Smooth muscle cell (in vitro differentiated cells): ENCODE data around the gene R3HDM4. TPM values are rescaled to one million over a fixed set of nuclear protein-coding genes. Genes with fewer than 3 reads are reported as not detected.
A peak's percentile ranks its signal among the peaks of the same experiment; 100 is the strongest.

Source experiments
- DNase-seq: peaks from one replicate; lab custom pipeline; 2025; ENCODE audit not compliant: unreplicated experiment; lab: John Stamatoyannopoulos, UW
- H2AFZ ChIP-seq: fragments of 200-600 bp; sonication (generic); 2 replicates; pipeline ENCODE4 v1.6.0; 2016; ENCODE audit warnings: antibody characterized with exemption, low read depth, mild to moderate bottlenecking
- H3F3A ChIP-seq: fragments of 200-600 bp; sonication (generic); 2 replicates; pipeline ENCODE4 v1.6.0; 2017; ENCODE audit warnings: antibody characterized with exemption, low read depth
- H3K27ac ChIP-seq: fragments of 200-600 bp; sonication (generic); 2 replicates; pipeline ENCODE4 v1.5.1; 2016; ENCODE audit warnings: low read depth, mild to moderate bottlenecking
- H3K27me3 ChIP-seq: fragments of 200-600 bp; sonication (generic); 2 replicates; pipeline ENCODE4 v1.6.1; 2016; ENCODE audit warnings: low read depth, mild to moderate bottlenecking
- H3K36me3 ChIP-seq: fragments of 200-600 bp; sonication (generic); 2 replicates; pipeline ENCODE4 v1.5.1; 2016; ENCODE audit warnings: low read depth
- H3K4me1 ChIP-seq: fragments of 200-600 bp; sonication (generic); 2 replicates; pipeline ENCODE4 v1.5.1; 2016; ENCODE audit warnings: low read depth
- H3K4me2 ChIP-seq: fragments of 200-600 bp; sonication (generic); 2 replicates; pipeline ENCODE4 v1.6.0; 2016; ENCODE audit warnings: mild to moderate bottlenecking
- H3K4me3 ChIP-seq: fragments of 200-600 bp; sonication (generic); 2 replicates; pipeline ENCODE4 v1.5.1; 2016; ENCODE audit warnings: mild to moderate bottlenecking
- H3K79me2 ChIP-seq: fragments of 200-600 bp; sonication (generic); 2 replicates; pipeline ENCODE4 v1.6.0; 2016; ENCODE audit warnings: low read depth, mild to moderate bottlenecking
- H3K9ac ChIP-seq: fragments of 200-600 bp; sonication (generic); 2 replicates; pipeline ENCODE4 v1.6.0; 2016; ENCODE audit warnings: low read depth
- H3K9me3 ChIP-seq: fragments of 200-600 bp; sonication (generic); replicated peaks from 2 replicates; pipeline ENCODE4 v1.5.1; 2016; ENCODE audit warnings: low read depth
- H4K20me1 ChIP-seq: fragments of 200-600 bp; sonication (generic); 2 replicates; pipeline ENCODE4 v1.6.0; 2016; ENCODE audit warnings: low read depth
- CTCF ChIP-seq: fragments of 200-600 bp; sonication (generic); IDR thresholded peaks from 2 replicates; pipeline ENCODE4 v1.5.1; 2017; ENCODE audit warnings: borderline replicate concordance, mild to moderate bottlenecking, antibody characterized with exemption; ENCODE audit not compliant: insufficient read depth, poor library complexity, severe bottlenecking
- WGBS: methylation state at CpG from one replicate; pipeline ENCODE4 v1.1.7; 2016; ENCODE audit warnings: low lambda C conversion rate; 5-methylcytosine and 5-hydroxymethylcytosine counted together
- polyA plus RNA-seq: library from polyadenylated mRNA; unstranded; fragments of >200 nt; fragmentation: Nextera tagmentation; extraction: Ambion mirVana; gene quantifications from 2 replicates; pipeline ENCODE4 v1.2.1, GENCODE V29; 2016
- small RNA-seq: library from RNA; depleted of rRNA; stranded (forward); fragments of <200 nt; gene quantifications from one replicate; pipeline ENCODE3, GENCODE V24; 2014
- total RNA-seq: library from RNA; depleted of rRNA; stranded (reverse); fragments of >200 nt; gene quantifications from 2 replicates; pipeline ENCODE4 v1.2.3, GENCODE V29; 2014

R3HDM4 gene
- total and polyA plus RNA-seq, 2 experiments from 2014 or later, result 42.3 to 69.4 TPM

DNA sequence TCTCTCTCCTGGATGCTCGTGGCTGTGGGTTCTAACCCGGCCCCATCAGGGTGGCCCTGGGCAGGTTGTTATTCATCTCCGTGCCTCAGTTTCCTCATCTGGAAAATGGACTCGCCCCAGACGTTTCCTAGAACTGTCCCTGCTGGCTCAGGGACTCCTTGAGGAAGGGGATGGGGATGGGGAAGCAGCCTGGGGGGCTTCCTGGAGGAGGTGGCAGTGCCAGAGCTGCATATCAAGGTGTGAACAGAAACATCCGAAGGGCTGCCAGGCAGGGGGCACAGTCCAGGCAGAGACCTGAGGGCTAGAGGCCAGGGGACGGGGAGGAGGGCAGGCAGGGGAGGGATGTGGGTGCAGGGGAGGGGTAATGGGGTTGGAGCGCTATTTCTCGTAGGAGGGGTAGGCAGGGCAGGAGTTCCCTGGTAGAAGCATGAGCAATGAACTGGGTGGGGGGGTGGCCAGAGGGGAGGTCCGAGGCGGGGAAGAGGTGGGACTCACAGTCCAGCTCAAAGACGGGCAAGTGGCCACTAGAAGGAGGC, 64.6 kb downstream of the R3HDM4 start:
- Histone ChIP-seq H3K27ac (no peak overlapping the region), H3K27me3 (peaks cover 14% of the 10 kb centered on the region), H3K79me2 (no peaks in the 10 kb centered on the region), H3K4me3 (no peak overlapping the region), H4K20me1 (no peaks in the 10 kb centered on the region), H3K4me1 (no peaks in the 10 kb centered on the region), H3K9me3 (no peaks in the 10 kb centered on the region), H3K36me3 (no peaks in the 10 kb centered on the region), H3F3A (peaks cover 8% of the 10 kb centered on the region), H3K9ac (no peak overlapping the region), H3K4me2 (no peak overlapping the region), H2AFZ (no peak overlapping the region)
- WGBS, result 85% methylated on average over 7 of the region's 12 CpGs
- DNase-seq, result no peak
- no peak for TF ChIP-seq CTCF

Small RNAs within 50 kb of the gene (small RNA-seq; reads per million reads assigned to genes)
- 0.32 reads per million, percentile 7 among the genes with 10 or more reads in this experiment for gene RNU6-9

Other genes with a start within 250 kb of the R3HDM4 start
- gene FSTL3, start 236.8 kb downstream of the R3HDM4 start, total RNA-seq, result 117 and 132 TPM in 2 replicates
- 153 and 172 TPM in 2 replicates for gene FSTL3, start 236.8 kb downstream of the R3HDM4 start, polyA plus RNA-seq
- gene PRSS57, start 217.8 kb downstream of the R3HDM4 start, total RNA-seq, result not detected in 2 replicates
- gene PRSS57, start 217.8 kb downstream of the R3HDM4 start, polyA plus RNA-seq, result not detected in 2 replicates
- 11.1 and 17.1 TPM in 2 replicates for gene PALM, start 204.3 kb downstream of the R3HDM4 start, total RNA-seq
- 16.6 and 21.3 TPM in 2 replicates for gene PALM, start 204.3 kb downstream of the R3HDM4 start, polyA plus RNA-seq
- gene MISP, start 162.1 kb downstream of the R3HDM4 start, total RNA-seq, result 1.7 and 10.2 TPM in 2 replicates
- 1.2 and 8.0 TPM in 2 replicates for gene MISP, start 162.1 kb downstream of the R3HDM4 start, polyA plus RNA-seq
- 123 and 167 TPM in 2 replicates for gene PTBP1, start 115.8 kb downstream of the R3HDM4 start, total RNA-seq
- gene PTBP1, start 115.8 kb downstream of the R3HDM4 start, polyA plus RNA-seq, result 226 and 238 TPM in 2 replicates
- 6.5 and 10.7 TPM in 2 replicates for gene PLPPR3, start 91.3 kb downstream of the R3HDM4 start, total RNA-seq
- 13.7 and 14.7 TPM in 2 replicates for gene PLPPR3, start 91.3 kb downstream of the R3HDM4 start, polyA plus RNA-seq
- 0.45 and 8.0 TPM in 2 replicates for gene AZU1, start 85.4 kb downstream of the R3HDM4 start, total RNA-seq
- gene AZU1, start 85.4 kb downstream of the R3HDM4 start, polyA plus RNA-seq, result 0.32 and 2.2 TPM in 2 replicates
- gene PRTN3, start 72.2 kb downstream of the R3HDM4 start, total RNA-seq, result not detected in 2 replicates
- not detected in 2 replicates for gene PRTN3, start 72.2 kb downstream of the R3HDM4 start, polyA plus RNA-seq
- gene ELANE, start 60.9 kb downstream of the R3HDM4 start, total RNA-seq, result not detected in 2 replicates
- not detected in 2 replicates for gene ELANE, start 60.9 kb downstream of the R3HDM4 start, polyA plus RNA-seq
- gene CFD, start 53.6 kb downstream of the R3HDM4 start, total RNA-seq, result not detected in 2 replicates
- 0.34 and 1.9 TPM in 2 replicates for gene CFD, start 53.6 kb downstream of the R3HDM4 start, polyA plus RNA-seq
- 19.0 and 25.2 TPM in 2 replicates for gene MED16, start 20.0 kb downstream of the R3HDM4 start, total RNA-seq
- 86.8 and 87.1 TPM in 2 replicates for gene MED16, start 20.0 kb downstream of the R3HDM4 start, polyA plus RNA-seq
- not detected in 2 replicates for gene RNU6-9, start 19.7 kb downstream of the R3HDM4 start, total RNA-seq
- not detected in 2 replicates for gene RNU6-9, start 19.7 kb downstream of the R3HDM4 start, polyA plus RNA-seq
- gene KISS1R, start 4.1 kb upstream of the R3HDM4 start, total RNA-seq, result 0.27 TPM in 1 of 2 replicates, not detected in the other
- gene KISS1R, start 4.1 kb upstream of the R3HDM4 start, polyA plus RNA-seq, result 0.61 and 1.4 TPM in 2 replicates
- gene ARID3A, start 12.8 kb upstream of the R3HDM4 start, total RNA-seq, result 50.3 TPM in 2 replicates
- 45.7 and 75.2 TPM in 2 replicates for gene ARID3A, start 12.8 kb upstream of the R3HDM4 start, polyA plus RNA-seq
- 33.8 and 69.4 TPM in 2 replicates for gene WDR18, start 71.1 kb upstream of the R3HDM4 start, total RNA-seq
- gene WDR18, start 71.1 kb upstream of the R3HDM4 start, polyA plus RNA-seq, result 153 and 160 TPM in 2 replicates
- gene GRIN3B, start 87.2 kb upstream of the R3HDM4 start, total RNA-seq, result 1.2 and 12.6 TPM in 2 replicates
- gene GRIN3B, start 87.2 kb upstream of the R3HDM4 start, polyA plus RNA-seq, result 1.2 and 3.6 TPM in 2 replicates
- gene TMEM259, start 107.9 kb upstream of the R3HDM4 start, total RNA-seq, result 112 and 133 TPM in 2 replicates
- 232 and 301 TPM in 2 replicates for gene TMEM259, start 107.9 kb upstream of the R3HDM4 start, polyA plus RNA-seq
- gene RNU6-2, start 108.3 kb upstream of the R3HDM4 start, total RNA-seq, result not detected in 2 replicates
- not detected in 2 replicates for gene RNU6-2, start 108.3 kb upstream of the R3HDM4 start, polyA plus RNA-seq
- gene CNN2, start 113.4 kb upstream of the R3HDM4 start, total RNA-seq, result 150 and 155 TPM in 2 replicates
- gene CNN2, start 113.4 kb upstream of the R3HDM4 start, polyA plus RNA-seq, result 392 and 404 TPM in 2 replicates
- gene ABCA7, start 126.9 kb upstream of the R3HDM4 start, total RNA-seq, result 4.1 and 5.0 TPM in 2 replicates
- 11.8 and 26.5 TPM in 2 replicates for gene ABCA7, start 126.9 kb upstream of the R3HDM4 start, polyA plus RNA-seq
- 4.4 and 8.7 TPM in 2 replicates for gene ARHGAP45, start 153.9 kb upstream of the R3HDM4 start, total RNA-seq
- 8.0 and 13.9 TPM in 2 replicates for gene ARHGAP45, start 153.9 kb upstream of the R3HDM4 start, polyA plus RNA-seq
- gene POLR2E, start 182.2 kb upstream of the R3HDM4 start, total RNA-seq, result 99.1 and 114 TPM in 2 replicates
- 235 and 260 TPM in 2 replicates for gene POLR2E, start 182.2 kb upstream of the R3HDM4 start, polyA plus RNA-seq
- 319 and 325 TPM in 2 replicates for gene GPX4, start 190.8 kb upstream of the R3HDM4 start, total RNA-seq
- gene GPX4, start 190.8 kb upstream of the R3HDM4 start, polyA plus RNA-seq, result 441 and 450 TPM in 2 replicates